Erythroblast (primary cell): ENCODE results near the gene CAGE1.

Experiments
- DNase-seq, 2 experiments: peaks; one replicate each; lab custom pipeline; 2025; lab: John Stamatoyannopoulos, UW
- GATA1 ChIP-seq: IDR thresholded peaks from 2 replicates; pipeline ENCODE4 v1.6.1; 2011; ENCODE audit warnings: low read depth, mild to moderate bottlenecking, control low read depth, low read length, moderate library complexity
- POLR2A ChIP-seq: IDR thresholded peaks from 2 replicates; pipeline ENCODE4 v1.6.1; 2011; ENCODE audit warnings: mild to moderate bottlenecking, low read length

The CAGE1 gene

GRCh38 chr6:7389451-7390225 lies at the start of gene CAGE1, which contains the start of gene RIOK1:
TSS of gene CAGE1 (minus strand) at chr6:7389742. CDS start at chr6:7387173, 2,569 bp downstream.
TSS of gene RIOK1 (plus strand) at chr6:7389808. CDS start at chr6:7390003, 195 bp downstream.
- DNase-seq = peak; percentile 97
- TF ChIP-seq GATA1 (no peak), POLR2A (peak; percentile 97)

GRCh38 chr6:7439228-7439627 lies 49.7 kb upstream of the CAGE1 start:
- TF ChIP-seq POLR2A (no peak), GATA1 (no peak)
- no peak for DNase-seq

- TF ChIP-seq POLR2A = no peak
- no peak for TF ChIP-seq GATA1
- DNase-seq = no peak
These were observed 48.5 kb upstream of the CAGE1 start for GRCh38 chr6:7438011-7438410.

- TF ChIP-seq POLR2A (no peak), GATA1 (no peak)
- no peak for DNase-seq
These were observed 45.1 kb upstream of the CAGE1 start for GRCh38 chr6:7434672-7435071.

GRCh38 chr6:7433121-7433617 lies 43.6 kb upstream of the CAGE1 start:
- TF ChIP-seq GATA1 (no peak), POLR2A (no peak)
- no peak for DNase-seq

GRCh38 chr6:7432391-7433120 lies 43.0 kb upstream of the CAGE1 start:
- TF ChIP-seq POLR2A = no peak
- TF ChIP-seq GATA1 = no peak
- DNase-seq = no peak

- DNase-seq = no peak
- no peak for TF ChIP-seq GATA1
- no peak for TF ChIP-seq POLR2A
These were observed 42.3 kb upstream of the CAGE1 start for GRCh38 chr6:7431674-7432390.

GRCh38 chr6:7431313-7431673 lies 41.8 kb upstream of the CAGE1 start:
- TF ChIP-seq POLR2A (no peak), GATA1 (no peak)
- DNase-seq = no peak

GRCh38 chr6:7426447-7427169 lies 37.1 kb upstream of the CAGE1 start:
- peak; percentile 6 to 11 for DNase-seq
- TF ChIP-seq GATA1 (no peak), POLR2A (no peak)

GRCh38 chr6:7425808-7426190 lies 36.3 kb upstream of the CAGE1 start:
- no peak for TF ChIP-seq POLR2A
- no peak for TF ChIP-seq GATA1
- DNase-seq = no peak

GRCh38 chr6:7424967-7425807 lies 35.6 kb upstream of the CAGE1 start:
- peak; percentile 20 to 40 for DNase-seq
- TF ChIP-seq GATA1 = no peak
- TF ChIP-seq POLR2A = no peak

GRCh38 chr6:7424058-7424457 lies 34.5 kb upstream of the CAGE1 start:
- no peak for TF ChIP-seq GATA1
- TF ChIP-seq POLR2A = no peak
- DNase-seq = no peak
